Testis (tissue), 2 donors: ENCODE data around the gene MRPS7.

Source experiments
- POLR2A ChIP-seq: fragments of 450-650 bp; IDR thresholded peaks from one replicate; pipeline ENCODE4 v1.6.1; 2017; ENCODE audit warnings: antibody characterized with exemption, mild to moderate bottlenecking, moderate library complexity
- TF ChIP-seq, protein P1 (sequence below), 3 experiments: fragments of 450-650 bp in 2 of 3; fragments of 200-600 bp in 1 of 3; sonication (generic) in 1 of 3; IDR thresholded peaks; one replicate each; pipeline ENCODE4 v1.5.1; 2016 to 2019; ENCODE audit warnings: antibody characterized with exemption in 3 of 3, mild to moderate bottlenecking in 2 of 3, moderate library complexity in 1 of 3

DNA sequence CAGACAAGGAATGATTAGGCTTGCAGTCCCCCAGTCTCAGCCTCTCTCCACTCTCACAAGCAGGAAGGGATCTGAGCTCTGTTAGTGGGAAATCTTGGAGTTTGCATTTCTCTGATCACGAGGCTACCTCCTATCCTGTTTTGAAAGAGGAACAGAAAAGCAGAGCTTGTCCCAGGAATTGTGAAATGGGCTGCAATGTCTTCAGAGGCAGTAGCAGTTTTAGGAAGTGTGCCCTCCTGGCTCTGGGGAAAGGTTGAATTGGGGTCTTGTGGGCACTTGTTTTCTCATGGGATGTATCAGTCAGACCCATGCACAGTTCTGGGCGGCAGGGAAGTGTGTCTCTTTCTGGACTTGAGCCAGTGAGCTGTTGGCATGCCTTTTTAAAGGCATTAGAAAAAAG lies 33.4 kb upstream of the MRPS7 start:
- TF ChIP-seq POLR2A, result no peak
- TF ChIP-seq, protein P1, sequence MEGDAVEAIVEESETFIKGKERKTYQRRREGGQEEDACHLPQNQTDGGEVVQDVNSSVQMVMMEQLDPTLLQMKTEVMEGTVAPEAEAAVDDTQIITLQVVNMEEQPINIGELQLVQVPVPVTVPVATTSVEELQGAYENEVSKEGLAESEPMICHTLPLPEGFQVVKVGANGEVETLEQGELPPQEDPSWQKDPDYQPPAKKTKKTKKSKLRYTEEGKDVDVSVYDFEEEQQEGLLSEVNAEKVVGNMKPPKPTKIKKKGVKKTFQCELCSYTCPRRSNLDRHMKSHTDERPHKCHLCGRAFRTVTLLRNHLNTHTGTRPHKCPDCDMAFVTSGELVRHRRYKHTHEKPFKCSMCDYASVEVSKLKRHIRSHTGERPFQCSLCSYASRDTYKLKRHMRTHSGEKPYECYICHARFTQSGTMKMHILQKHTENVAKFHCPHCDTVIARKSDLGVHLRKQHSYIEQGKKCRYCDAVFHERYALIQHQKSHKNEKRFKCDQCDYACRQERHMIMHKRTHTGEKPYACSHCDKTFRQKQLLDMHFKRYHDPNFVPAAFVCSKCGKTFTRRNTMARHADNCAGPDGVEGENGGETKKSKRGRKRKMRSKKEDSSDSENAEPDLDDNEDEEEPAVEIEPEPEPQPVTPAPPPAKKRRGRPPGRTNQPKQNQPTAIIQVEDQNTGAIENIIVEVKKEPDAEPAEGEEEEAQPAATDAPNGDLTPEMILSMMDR (IDR thresholded peaks at IDR 0.05), result no peak
